GM21619 (cell line): Measurements from ENCODE around the gene ALMS1.
"Not testable (repeated sequence)": the region's sequence is repeated elsewhere in the genome, so short reads cannot be mapped to it uniquely, and the experiment has no call there.

Source experiments
- ATAC-seq: cut with Tn5 transposase; IDR thresholded peaks from one replicate; pipeline ENCODE4 v1.9.1; 2021; ENCODE audit not compliant: unreplicated experiment

Gene ALMS1

GRCh38 chr2:73614997-73615396 lies 229.4 kb downstream of the ALMS1 start:
- ATAC-seq: no peak

GRCh38 chr2:73619925-73620324 lies 234.3 kb downstream of the ALMS1 start:
- not testable (repeated sequence) for ATAC-seq

- ATAC-seq: not testable (repeated sequence)
Observed at GRCh38 chr2:73624036-73624435, 238.4 kb downstream of the ALMS1 start.

GRCh38 chr2:73624625-73625024 lies 239.0 kb downstream of the ALMS1 start:
- ATAC-seq: not testable (repeated sequence)

GRCh38 chr2:73626237-73626636 lies 240.6 kb downstream of the ALMS1 start:
- not testable (repeated sequence) for ATAC-seq

GRCh38 chr2:73628493-73628892 lies 242.9 kb downstream of the ALMS1 start:
- peak; percentile 54 for ATAC-seq

GRCh38 chr2:73630662-73631266 lies 245.1 kb downstream of the ALMS1 start:
- ATAC-seq: not testable (repeated sequence)

- ATAC-seq: not testable (repeated sequence)
Observed at GRCh38 chr2:73636977-73637376, 251.3 kb downstream of the ALMS1 start.

GRCh38 chr2:73638429-73638828 lies 252.8 kb downstream of the ALMS1 start:
- no peak for ATAC-seq

GRCh38 chr2:73640511-73640911 lies 254.9 kb downstream of the ALMS1 start:
- no peak for ATAC-seq

- no peak for ATAC-seq
Observed at GRCh38 chr2:73640946-73641766, 255.5 kb downstream of the ALMS1 start.

GRCh38 chr2:73641767-73642062 lies 256.1 kb downstream of the ALMS1 start:
- ATAC-seq: no peak

GRCh38 chr2:73642338-73643018 lies 256.8 kb downstream of the ALMS1 start, which contains the start of gene NAT8:
Gene NAT8, minus strand, starts transcription at chr2:73642422. Its CDS starts 794 bp downstream, at chr2:73641628.
- ATAC-seq: no peak

- ATAC-seq: not testable (repeated sequence)
Observed at GRCh38 chr2:73647690-73648089, 262.1 kb downstream of the ALMS1 start.

- no peak for ATAC-seq
Observed at GRCh38 chr2:73651591-73652230, 266.1 kb downstream of the ALMS1 start.

- ATAC-seq: no peak
Observed at GRCh38 chr2:73652348-73652747, 266.7 kb downstream of the ALMS1 start.

GRCh38 chr2:73654175-73654574 lies 268.5 kb downstream of the ALMS1 start:
- ATAC-seq: no peak
